ENCODE data around the gene SAP30L.

GRCh38 chr5:154482528-154483449 lies 37.0 kb downstream of the SAP30L start:
- TF ChIP-seq CTCF (conservative IDR thresholded peaks at IDR 0.05): no peak
- no peak for TF ChIP-seq EZH2 (IDR thresholded peaks at IDR 0.05; ENCODE audit: low read depth)

All from PC-9 (cell line).